ENCODE measurements around the gene ZCCHC10.
"Not testable (repeated sequence)": the region's sequence is repeated elsewhere in the genome, so short reads cannot be mapped to it uniquely, and the experiment has no call there.

Gene ZCCHC10

GRCh38 chr5:132996307-132996706 lies 30.0 kb downstream of the ZCCHC10 start:
- Histone ChIP-seq H3F3A (ENCODE audit: insufficient read depth) (peaks cover 8% of the 10 kb centered on the region), H3K27ac (ENCODE audit: low read depth, low read length) (no peak overlapping the region), H3K36me3 (ENCODE audit: low read length) (0 out of 2 replicates have a peak, but pooled peaks cover 3% of the 10 kb centered on the region), H4K20me1 (ENCODE audit: low read depth, low read length) (no peaks in the 10 kb centered on the region), H3K4me2 (ENCODE audit: low read depth, low read length, poor library complexity, severe bottlenecking) (no peak overlapping the region), H3K9me3 (ENCODE audit: insufficient read depth, low read length) (no peaks in the 10 kb centered on the region), H3K4me3 (ENCODE audit: insufficient read depth, low read length, poor library complexity, severe bottlenecking) (no peak overlapping the region), H3K79me2 (ENCODE audit: insufficient read depth, low read length) (no peaks in the 10 kb centered on the region), H2AFZ (ENCODE audit: low read depth, low read length, severe bottlenecking) (no peak overlapping the region), H3K9ac (ENCODE audit: low read length) (no peak overlapping the region), H3K27me3 (ENCODE audit: low read length) (no peaks in the 10 kb centered on the region), H3K9me2 (replicated peaks; ENCODE audit: insufficient read depth, low read length) (no peaks in the 10 kb centered on the region)
- no peak for TF ChIP-seq CTCF (IDR thresholded peaks at IDR 0.05; ENCODE audit: insufficient read depth, low read length, poor library complexity, severe bottlenecking)
- no peak for TF ChIP-seq EZH2phosphoT487 (conservative IDR thresholded peaks at IDR 0.05; ENCODE audit: low read length)

GRCh38 chr5:132987531-132988408 lies 38.6 kb downstream of the ZCCHC10 start:
- Histone ChIP-seq H3K9ac (ENCODE audit: low read length) (no peak overlapping the region), H3K36me3 (ENCODE audit: low read length) (no peaks in the 10 kb centered on the region), H3K27me3 (ENCODE audit: low read length) (no peaks in the 10 kb centered on the region), H4K20me1 (ENCODE audit: low read depth, low read length) (no peaks in the 10 kb centered on the region), H3K9me3 (ENCODE audit: insufficient read depth, low read length) (no peaks in the 10 kb centered on the region), H3K4me2 (ENCODE audit: low read depth, low read length, poor library complexity, severe bottlenecking) (no peak overlapping the region), H3K79me2 (ENCODE audit: insufficient read depth, low read length) (no peaks in the 10 kb centered on the region), H3F3A (ENCODE audit: insufficient read depth) (no peaks in the 10 kb centered on the region), H2AFZ (ENCODE audit: low read depth, low read length, severe bottlenecking) (no peak overlapping the region), H3K27ac (ENCODE audit: low read depth, low read length) (no peak overlapping the region), H3K4me3 (ENCODE audit: insufficient read depth, low read length, poor library complexity, severe bottlenecking) (no peak overlapping the region), H3K9me2 (replicated peaks; ENCODE audit: insufficient read depth, low read length) (no peaks in the 10 kb centered on the region)
- TF ChIP-seq EZH2phosphoT487 (conservative IDR thresholded peaks at IDR 0.05; ENCODE audit: low read length) = no peak
- TF ChIP-seq CTCF (IDR thresholded peaks at IDR 0.05; ENCODE audit: insufficient read depth, low read length, poor library complexity, severe bottlenecking) = no peak

GRCh38 chr5:132982971-132983370 lies 43.4 kb downstream of the ZCCHC10 start:
- not testable (repeated sequence) for H3K4me2 ChIP-seq (ENCODE audit: low read depth, low read length, poor library complexity, severe bottlenecking); H3K27ac ChIP-seq (ENCODE audit: low read depth, low read length); H3K36me3 ChIP-seq (ENCODE audit: low read length); H3K27me3 ChIP-seq (ENCODE audit: low read length); H3F3A ChIP-seq (ENCODE audit: insufficient read depth); H3K79me2 ChIP-seq (ENCODE audit: insufficient read depth, low read length); H3K9ac ChIP-seq (ENCODE audit: low read length); H3K4me3 ChIP-seq (ENCODE audit: insufficient read depth, low read length, poor library complexity, severe bottlenecking); H3K9me3 ChIP-seq (ENCODE audit: insufficient read depth, low read length); H2AFZ ChIP-seq (ENCODE audit: low read depth, low read length, severe bottlenecking); H4K20me1 ChIP-seq (ENCODE audit: low read depth, low read length); H3K9me2 ChIP-seq (replicated peaks; ENCODE audit: insufficient read depth, low read length)

GRCh38 chr5:132981288-132981687 lies 45.1 kb downstream of the ZCCHC10 start:
- no peaks in the 10 kb centered on the region for H3K9me2 ChIP-seq (replicated peaks; ENCODE audit: insufficient read depth, low read length)
- H3K4me2 ChIP-seq (ENCODE audit: low read depth, low read length, poor library complexity, severe bottlenecking) = no peak overlapping the region
- no peak for TF ChIP-seq CTCF (IDR thresholded peaks at IDR 0.05; ENCODE audit: insufficient read depth, low read length, poor library complexity, severe bottlenecking)
- no peak for TF ChIP-seq EZH2phosphoT487 (conservative IDR thresholded peaks at IDR 0.05; ENCODE audit: low read length)
- no peak overlapping the region for H3K9ac ChIP-seq (ENCODE audit: low read length)
- H2AFZ ChIP-seq (ENCODE audit: low read depth, low read length, severe bottlenecking) = no peak overlapping the region
- H4K20me1 ChIP-seq (ENCODE audit: low read depth, low read length) = no peaks in the 10 kb centered on the region
- H3K36me3 ChIP-seq (ENCODE audit: low read length) = no peaks in the 10 kb centered on the region
- no peak overlapping the region for H3K4me3 ChIP-seq (ENCODE audit: insufficient read depth, low read length, poor library complexity, severe bottlenecking)
- no peaks in the 10 kb centered on the region for H3K9me3 ChIP-seq (ENCODE audit: insufficient read depth, low read length)
- no peaks in the 10 kb centered on the region for H3K27me3 ChIP-seq (ENCODE audit: low read length)
- no peaks in the 10 kb centered on the region for H3K79me2 ChIP-seq (ENCODE audit: insufficient read depth, low read length)
- no peaks in the 10 kb centered on the region for H3F3A ChIP-seq (ENCODE audit: insufficient read depth)
- no peak overlapping the region for H3K27ac ChIP-seq (ENCODE audit: low read depth, low read length)

All from SU-DHL-6 (cell line).